HK-2 (cell line): ENCODE data around the gene GASK1A.

Experiments used
- DNase-seq: peaks from one replicate; pipeline ENCODE4 v3.0.0-alpha.2; 2018; ENCODE audit not compliant: unreplicated experiment

The GASK1A gene

GRCh38 chr3:43013743-43014155 is 34.6 kb downstream of the GASK1A start:
- no peak for DNase-seq

DNA sequence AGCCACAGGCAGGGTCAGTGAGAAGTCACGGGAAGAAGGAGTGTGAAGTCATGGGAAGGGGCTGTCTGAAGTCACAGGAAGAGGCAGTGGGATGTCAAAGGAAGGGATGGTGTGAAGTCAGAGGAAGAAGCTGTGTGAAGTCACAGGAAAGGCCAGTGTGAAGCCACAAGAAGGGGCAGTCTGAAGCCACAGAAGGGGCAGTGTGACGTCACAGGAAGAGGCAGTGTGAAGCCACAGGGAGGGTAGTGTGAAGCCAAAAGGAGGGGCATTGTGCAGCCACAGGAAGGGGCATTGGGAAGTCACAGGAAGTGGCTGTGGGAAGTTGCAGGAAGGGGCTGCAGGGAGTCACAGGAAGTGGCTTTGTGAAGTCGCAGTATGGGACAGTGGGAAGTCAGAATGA is 35.1 kb downstream of the GASK1A start:
- DNase-seq = no peak

- no peak for DNase-seq
These were observed 35.8 kb downstream of the GASK1A start for GRCh38 chr3:43014956-43015355.

- no peak for DNase-seq
These were observed 36.5 kb downstream of the GASK1A start for GRCh38 chr3:43015572-43015971.

DNA sequence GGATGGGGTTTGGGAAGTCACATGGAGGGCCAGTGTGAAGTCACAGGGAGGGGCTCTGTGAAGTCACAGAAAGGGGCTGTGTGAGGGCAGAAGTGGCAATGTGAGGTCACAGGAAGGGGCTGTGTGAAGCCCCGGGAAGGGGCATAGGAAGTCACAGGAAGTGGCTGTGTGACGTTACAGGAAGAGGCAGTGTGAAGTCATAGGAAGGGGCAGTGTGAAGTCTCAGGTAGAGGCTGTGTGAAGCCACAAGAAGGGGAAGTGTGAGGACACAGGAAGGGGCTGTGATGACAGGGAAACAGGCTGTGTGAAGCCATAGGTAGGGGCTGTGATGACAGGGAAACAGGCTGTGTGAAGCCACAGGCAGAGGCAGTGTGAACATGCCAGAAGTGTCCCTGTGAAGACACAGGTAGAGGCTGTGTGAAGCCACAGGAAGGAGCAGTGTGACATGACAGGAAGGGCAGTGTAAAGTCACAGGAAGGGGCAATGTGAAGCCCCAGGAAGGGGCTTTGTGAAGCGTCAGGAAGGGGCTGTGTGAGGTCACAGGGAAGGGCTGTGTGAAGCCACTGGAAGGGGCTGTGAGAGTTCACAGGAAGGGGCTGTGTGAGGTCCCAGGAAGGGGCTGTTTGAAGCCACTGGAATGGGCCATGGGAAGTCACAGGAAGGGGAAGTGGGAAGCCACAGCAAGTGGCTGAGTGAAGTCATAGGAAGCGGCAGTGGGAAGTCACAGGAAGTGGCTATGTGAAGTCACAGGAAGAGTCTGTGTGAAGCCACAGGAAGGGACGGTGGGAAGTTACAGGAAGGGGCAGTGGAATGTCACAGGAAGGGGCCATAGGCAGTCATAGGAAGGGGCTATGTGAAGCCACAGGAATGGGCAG is 37.1 kb downstream of the GASK1A start:
- no peak for DNase-seq

DNA sequence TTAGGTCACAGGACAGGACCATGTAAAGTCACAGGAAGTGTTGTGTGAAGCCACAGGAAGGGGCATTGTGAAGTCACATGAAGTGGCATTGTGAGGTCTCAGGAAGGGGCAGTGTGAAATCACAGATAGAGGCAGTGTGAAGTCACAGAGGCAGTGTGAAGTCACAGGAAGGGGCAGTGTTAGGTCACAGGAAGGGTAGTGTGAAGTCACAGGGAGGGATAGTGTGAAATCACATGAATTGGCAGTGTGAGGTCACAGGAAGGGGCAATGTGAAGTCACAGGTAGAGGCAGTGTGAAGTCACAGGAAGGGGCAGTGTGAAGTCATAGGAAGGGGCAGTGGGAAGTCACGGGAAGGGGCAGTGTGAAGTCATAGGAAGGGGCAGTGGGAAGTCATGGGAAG is 37.9 kb downstream of the GASK1A start:
- no peak for DNase-seq

GRCh38 chr3:43017593-43018195 is 38.6 kb downstream of the GASK1A start:
- no peak for DNase-seq

DNA sequence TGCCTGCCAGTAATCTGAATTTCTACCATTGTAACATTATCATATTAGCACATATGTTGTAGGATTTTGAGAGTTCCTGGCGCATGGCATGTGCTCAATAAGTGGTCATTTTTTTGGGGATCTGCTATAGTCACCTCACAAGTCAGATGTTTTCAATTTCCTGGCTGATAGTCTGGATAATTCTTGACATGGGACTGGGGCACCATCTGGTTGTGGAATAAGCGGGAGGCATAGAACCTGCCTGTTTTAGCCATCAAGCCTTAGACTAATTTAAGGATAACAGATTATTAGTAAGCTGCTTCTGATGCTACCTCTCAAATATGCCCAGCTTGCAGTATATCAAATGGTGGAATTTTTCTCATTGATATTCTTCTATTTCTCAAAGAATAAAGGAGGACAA is 39.1 kb downstream of the GASK1A start:
- DNase-seq = no peak

- DNase-seq = no peak
These were observed 40.1 kb downstream of the GASK1A start for GRCh38 chr3:43019006-43019809.

- DNase-seq = no peak
These were observed 40.7 kb downstream of the GASK1A start for GRCh38 chr3:43019826-43020225.

GRCh38 chr3:43021186-43021585 is 42.1 kb downstream of the GASK1A start:
- DNase-seq = no peak

GRCh38 chr3:43022121-43022520 is 43.0 kb downstream of the GASK1A start:
- DNase-seq = no peak

DNA sequence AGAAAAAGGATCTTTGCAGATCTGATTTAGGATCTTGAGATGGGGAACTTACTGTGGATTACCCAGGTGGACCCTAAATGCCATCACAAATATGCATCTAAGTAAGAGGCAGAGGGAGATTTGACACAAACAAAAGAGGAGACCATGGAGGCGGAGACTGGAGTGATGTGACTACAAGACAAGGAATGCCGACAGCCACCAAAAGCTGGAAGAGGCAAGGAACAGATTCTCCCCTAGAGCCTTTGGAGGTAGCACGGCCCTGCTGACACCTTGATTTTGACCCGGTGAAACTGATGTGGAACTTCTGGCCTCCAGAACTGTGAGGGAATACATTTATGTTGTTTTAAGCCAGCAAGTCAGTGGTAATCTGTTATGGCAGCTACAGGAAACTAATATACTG is 44.0 kb downstream of the GASK1A start:
- DNase-seq = no peak

DNA sequence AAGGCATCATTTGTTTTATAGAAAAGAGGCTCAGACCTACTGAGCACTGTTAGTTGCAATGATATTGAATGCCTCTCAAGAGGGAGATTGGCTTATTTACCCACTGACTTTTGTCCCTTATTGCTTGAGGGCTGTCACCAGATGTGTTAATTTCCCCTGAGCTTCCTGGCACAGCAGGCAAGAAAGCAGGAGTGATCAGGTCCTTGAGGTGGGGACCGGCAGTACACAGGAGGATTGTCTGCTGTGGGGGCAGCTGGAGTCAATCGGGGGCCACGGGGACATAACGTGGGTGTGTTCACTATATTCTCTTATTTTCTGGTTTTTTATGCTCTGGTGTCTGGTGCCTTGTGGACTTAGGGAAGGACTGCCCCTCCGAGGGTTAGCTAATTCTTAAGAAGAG is 44.6 kb downstream of the GASK1A start:
- DNase-seq = no peak

GRCh38 chr3:43024181-43024885 is 45.2 kb downstream of the GASK1A start:
- no peak for DNase-seq

- no peak for DNase-seq
These were observed 46.3 kb downstream of the GASK1A start for GRCh38 chr3:43025423-43025822.

DNA sequence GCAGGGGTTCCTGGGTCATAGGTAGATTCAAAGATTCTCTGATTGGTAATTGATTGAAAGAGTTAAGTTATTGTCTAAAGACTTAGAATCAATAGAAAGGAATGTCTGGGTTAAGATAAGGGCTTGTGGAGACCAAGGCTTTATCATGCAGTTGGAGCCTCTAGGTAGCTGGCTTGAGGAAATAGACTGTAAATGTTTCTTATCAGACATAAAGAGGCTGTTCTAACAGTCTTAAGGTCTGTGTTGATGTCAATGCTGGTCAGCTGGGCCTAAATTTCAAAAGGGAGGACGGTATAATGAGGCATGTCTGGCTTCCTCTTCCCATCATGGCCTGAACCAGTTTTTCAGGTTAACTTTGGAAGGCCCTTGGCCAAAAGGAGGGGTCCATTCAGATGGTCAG is 48.9 kb downstream of the GASK1A start:
- no peak for DNase-seq

DNA sequence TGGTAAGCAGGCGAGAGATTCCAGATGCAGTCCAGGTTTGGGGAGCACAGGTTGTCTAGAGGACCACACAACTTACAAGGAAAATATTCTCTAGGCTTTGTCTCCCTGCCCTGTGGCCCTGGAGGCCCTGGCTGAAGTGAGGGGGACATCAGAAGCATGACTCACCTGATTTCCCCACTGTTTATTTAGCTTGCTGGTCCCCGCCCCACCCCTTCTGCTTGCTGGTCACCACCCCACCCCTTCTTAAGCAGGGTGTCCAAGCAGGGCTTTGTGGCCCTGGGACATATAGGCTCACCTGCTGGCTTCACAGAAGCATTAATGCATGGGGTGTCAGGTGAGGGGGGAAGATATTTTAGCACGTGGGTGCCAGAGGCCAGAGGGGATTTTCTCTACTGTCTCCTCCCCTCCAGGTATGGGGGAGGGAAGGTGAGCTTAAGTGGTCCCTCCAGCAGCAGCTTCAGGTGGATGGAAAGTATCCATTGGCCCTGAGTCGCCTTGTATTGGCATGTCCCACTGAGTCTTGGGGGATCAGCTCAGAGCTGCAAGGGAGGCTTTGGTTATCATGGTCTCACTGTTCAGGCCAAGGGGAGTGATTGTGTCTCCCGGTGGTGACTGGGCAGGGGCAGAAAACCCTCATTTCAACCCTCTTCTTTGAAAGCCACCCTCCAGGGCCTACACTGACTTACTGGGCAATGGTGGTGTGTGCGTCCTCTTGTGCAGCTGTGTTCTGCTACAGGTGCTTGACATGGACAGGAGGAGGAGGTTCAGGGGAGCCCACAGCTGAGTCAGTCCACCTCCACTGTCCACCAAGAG is 49.8 kb downstream of the GASK1A start:
- no peak for DNase-seq

GRCh38 chr3:43030162-43030935 is 51.2 kb downstream of the GASK1A start:
- DNase-seq = no peak

GRCh38 chr3:43031485-43031884 is 52.4 kb downstream of the GASK1A start:
- no peak for DNase-seq
